GM12878 (cell line): ENCODE measurements around the gene YES1. TPM values are rescaled to one million over a fixed set of nuclear protein-coding genes. Genes with fewer than 3 reads are reported as not detected.

Experiments used
- E4F1 ChIP-seq: fragments of 450-650 bp; IDR thresholded peaks from 2 replicates; pipeline ENCODE4 v1.6.1; 2018; ENCODE audit warnings: borderline replicate concordance, mild to moderate bottlenecking; ENCODE audit not compliant: partially characterized antibody
- FOS ChIP-seq: IDR thresholded peaks from 3 replicates; pipeline ENCODE4 v1.6.1; 2011; ENCODE audit warnings: borderline replicate concordance; ENCODE audit not compliant: insufficient read length; ENCODE audit errors: extremely low read depth
- JUND ChIP-seq: IDR thresholded peaks from 2 replicates; pipeline ENCODE4 v1.6.1; 2012; ENCODE audit warnings: low read depth, mild to moderate bottlenecking, low read length, improper control_type of control experiment, moderate library complexity
- MEF2A ChIP-seq: IDR thresholded peaks from 2 replicates; pipeline ENCODE4 v1.6.1; 2011; ENCODE audit warnings: low read depth, mild to moderate bottlenecking, low read length, moderate library complexity; ENCODE audit not compliant: insufficient read depth
- PML ChIP-seq: IDR thresholded peaks from 2 replicates; pipeline ENCODE4 v1.6.1; 2012; ENCODE audit warnings: low read length, inconsistent platforms
- RUNX3 ChIP-seq: IDR thresholded peaks from 2 replicates; pipeline ENCODE4 v1.6.1; 2012; ENCODE audit warnings: low read length, inconsistent platforms
- ZNF622 ChIP-seq: fragments of 450-650 bp; IDR thresholded peaks from 2 replicates; pipeline ENCODE4 v1.6.1; 2017; ENCODE audit warnings: mild to moderate bottlenecking, inconsistent platforms
- polyA plus RNA-seq, 11 experiments: library from polyadenylated mRNA; depleted of rRNA in 4 of 11; unstranded in 6 of 11; stranded (reverse) in 5 of 11; fragments of >200 nt; fragmentation: Nextera tagmentation in 4 of 11; fragmentation: Illumina TruSeq in 1 of 11; extraction: Ambion mirVana in 4 of 11; extraction: Trizol in 1 of 11; gene quantifications; 1 replicate in 1 of 11; 2 replicates in 10 of 11; pipeline versions ENCODE4 v1.2.1 to v1.2.3, GENCODE V29; 2011 to 2016; ENCODE audit warnings: inconsistent platforms in 2 of 11, missing spikeins in 2 of 11, low read depth in 1 of 11
- total RNA-seq, 4 experiments: library from RNA; depleted of rRNA in 3 of 4; stranded (reverse); fragments of >200 nt in 3 of 4; fragmentation: Illumina TruSeq in 1 of 4; extraction: Trizol in 1 of 4; gene quantifications; 2 replicates each; pipeline versions ENCODE4 v1.2.1 to v1.2.3, GENCODE V29; 2013 to 2021
- TF ChIP-seq, protein P1 (sequence below): fragments of 450-650 bp; IDR thresholded peaks from 2 replicates; pipeline ENCODE4 v1.6.1; 2018; ENCODE audit warnings: mild to moderate bottlenecking, low read depth, moderate library complexity; ENCODE audit not compliant: partially characterized antibody

Gene YES1
- total and polyA plus RNA-seq, 10 of the 15 experiments (the other 5 are each of a cell fraction or from before 2014, with no cell fraction given): 2.3 to 7.9 (median 5.8) TPM

DNA sequence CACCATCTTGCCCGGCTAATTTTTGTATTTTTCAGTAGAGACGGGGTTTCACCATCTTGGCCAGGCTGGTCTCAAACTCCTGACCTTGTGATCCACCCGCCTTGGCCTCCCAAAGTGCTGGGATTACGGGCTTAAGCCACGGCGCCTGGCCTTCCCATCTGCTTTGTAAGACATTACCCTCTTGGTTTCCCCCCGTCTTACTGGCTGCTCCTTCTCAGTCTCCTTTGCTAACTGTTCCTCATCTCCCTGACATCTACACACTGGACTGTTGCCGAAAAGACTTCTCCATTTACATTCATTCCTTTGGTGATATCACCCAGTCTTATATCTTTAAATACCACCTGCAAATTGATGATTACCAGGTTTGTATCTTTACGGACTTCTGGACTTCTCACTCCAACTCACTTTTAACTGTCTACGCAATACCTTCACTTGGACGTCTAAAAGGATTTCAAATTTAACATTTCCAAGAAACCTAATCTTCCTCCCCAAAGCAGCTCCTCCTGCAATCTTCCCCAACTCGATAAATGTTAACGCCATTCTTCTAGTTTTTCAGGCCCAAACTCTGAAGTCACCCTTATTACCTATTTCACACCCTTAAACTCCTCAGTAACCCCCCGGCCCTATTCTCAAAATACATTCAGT, 37.9 kb downstream of the YES1 start (continued):
- TF ChIP-seq E4F1: no peak
- no peak for TF ChIP-seq FOS
- TF ChIP-seq PML: no peak
- TF ChIP-seq RUNX3: no peak
- no peak for TF ChIP-seq JUND
- TF ChIP-seq ZNF622: no peak
- no peak for TF ChIP-seq MEF2A
- TF ChIP-seq, protein P1, sequence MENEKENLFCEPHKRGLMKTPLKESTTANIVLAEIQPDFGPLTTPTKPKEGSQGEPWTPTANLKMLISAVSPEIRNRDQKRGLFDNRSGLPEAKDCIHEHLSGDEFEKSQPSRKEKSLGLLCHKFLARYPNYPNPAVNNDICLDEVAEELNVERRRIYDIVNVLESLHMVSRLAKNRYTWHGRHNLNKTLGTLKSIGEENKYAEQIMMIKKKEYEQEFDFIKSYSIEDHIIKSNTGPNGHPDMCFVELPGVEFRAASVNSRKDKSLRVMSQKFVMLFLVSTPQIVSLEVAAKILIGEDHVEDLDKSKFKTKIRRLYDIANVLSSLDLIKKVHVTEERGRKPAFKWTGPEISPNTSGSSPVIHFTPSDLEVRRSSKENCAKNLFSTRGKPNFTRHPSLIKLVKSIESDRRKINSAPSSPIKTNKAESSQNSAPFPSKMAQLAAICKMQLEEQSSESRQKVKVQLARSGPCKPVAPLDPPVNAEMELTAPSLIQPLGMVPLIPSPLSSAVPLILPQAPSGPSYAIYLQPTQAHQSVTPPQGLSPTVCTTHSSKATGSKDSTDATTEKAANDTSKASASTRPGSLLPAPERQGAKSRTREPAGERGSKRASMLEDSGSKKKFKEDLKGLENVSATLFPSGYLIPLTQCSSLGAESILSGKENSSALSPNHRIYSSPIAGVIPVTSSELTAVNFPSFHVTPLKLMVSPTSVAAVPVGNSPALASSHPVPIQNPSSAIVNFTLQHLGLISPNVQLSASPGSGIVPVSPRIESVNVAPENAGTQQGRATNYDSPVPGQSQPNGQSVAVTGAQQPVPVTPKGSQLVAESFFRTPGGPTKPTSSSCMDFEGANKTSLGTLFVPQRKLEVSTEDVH: no peak
- TF ChIP-seq, all 136 proteins: peak for 0
